Endodermal cell (in vitro differentiated cells): Measurements from ENCODE around the gene INF2. TPM values are rescaled to one million over a fixed set of nuclear protein-coding genes. Genes with fewer than 3 reads are reported as not detected.
A peak's percentile ranks its signal among the peaks of the same experiment; 100 is the strongest.

Experiments
- DNase-seq: peaks from one replicate; pipeline ENCODE4 v3.0.0-alpha.2; 2017
- H3K27ac ChIP-seq: 2 replicates; pipeline ENCODE4 v1.5.1; 2013; ENCODE audit warnings: mild to moderate bottlenecking, low read depth, low read length, moderate library complexity
- H3K27me3 ChIP-seq: 2 replicates; pipeline ENCODE4 v1.6.1; 2013; ENCODE audit warnings: mild to moderate bottlenecking, low read length, moderate library complexity; ENCODE audit not compliant: insufficient read depth, control insufficient read depth, poor library complexity, severe bottlenecking
- H3K36me3 ChIP-seq: 2 replicates; pipeline ENCODE4 v1.7.0; 2013; ENCODE audit warnings: mild to moderate bottlenecking, low read length, moderate library complexity; ENCODE audit not compliant: control insufficient read depth, insufficient read depth
- H3K4me1 ChIP-seq: one replicate; pipeline ENCODE4 v1.7.0; 2013; ENCODE audit warnings: low read length; ENCODE audit not compliant: control insufficient read depth, insufficient read depth
- H3K4me3 ChIP-seq: 2 replicates; pipeline ENCODE4 v1.5.1; 2013; ENCODE audit warnings: mild to moderate bottlenecking, low read length, moderate library complexity
- H3K9ac ChIP-seq: 2 replicates; pipeline ENCODE4 v1.6.1; 2013; ENCODE audit warnings: mild to moderate bottlenecking, low read length, moderate library complexity; ENCODE audit not compliant: poor library complexity, severe bottlenecking; ENCODE audit errors: extremely low read depth
- H3K9me3 ChIP-seq: 2 replicates; pipeline ENCODE4 v1.6.1; 2013; ENCODE audit warnings: mild to moderate bottlenecking, low read length, moderate library complexity; ENCODE audit not compliant: control insufficient read depth
- H3K27ac Mint-ChIP-seq: 2 replicates; pipeline ENCODE4 v1.8.0; 2020; ENCODE audit warnings: mixed read lengths
- H3K27me3 Mint-ChIP-seq: 2 replicates; pipeline ENCODE4 v1.8.0; 2021; ENCODE audit warnings: mild to moderate bottlenecking, mixed read lengths; ENCODE audit not compliant: insufficient read depth
- H3K36me3 Mint-ChIP-seq: 2 replicates; pipeline ENCODE4 v1.8.0; 2020; ENCODE audit warnings: low read depth, mixed read lengths
- H3K4me1 Mint-ChIP-seq: 2 replicates; pipeline ENCODE4 v1.8.0; 2020; ENCODE audit warnings: mixed read lengths
- H3K4me3 Mint-ChIP-seq: 2 replicates; pipeline ENCODE4 v1.8.0; 2020; ENCODE audit warnings: mild to moderate bottlenecking, moderate library complexity, mixed read lengths
- H3K9me3 Mint-ChIP-seq: 2 replicates; pipeline ENCODE4 v1.8.0; 2020; ENCODE audit warnings: mild to moderate bottlenecking, mixed read lengths
- whole genome bisulfite sequencing, 2 experiments: methylation state at CpG; one replicate each; pipeline versions ENCODE4 v1.1.5 to v1.1.7; 2013; ENCODE audit warnings: missing lambda C conversion rate in 2 of 2, mixed read lengths in 1 of 2; ENCODE audit not compliant: insufficient coverage in 1 of 2, insufficient read length in 1 of 2; 5-methylcytosine and 5-hydroxymethylcytosine counted together
- total RNA-seq, 2 donors: library from RNA; stranded (reverse); fragmentation: NEBNext Ultra II Directional in 1 of 2; extraction: Animal tissue kit (Norgen Biotek cat#: 25700) in 1 of 2; gene quantifications; 2 replicates in 1 of 2; 3 replicates in 1 of 2; pipeline ENCODE4 v1.2.1, GENCODE V29; 2021
- TF ChIP-seq, protein P1 (sequence below): fragments of 200-600 bp; sonication (generic); conservative IDR thresholded peaks from 2 replicates; pipeline ENCODE4 v1.5.0; 2021; ENCODE audit warnings: antibody characterized with exemption, mild to moderate bottlenecking

The INF2 gene
- total RNA-seq, 2 donors from 2014 or later, result 99.7 to 114 TPM

DNA sequence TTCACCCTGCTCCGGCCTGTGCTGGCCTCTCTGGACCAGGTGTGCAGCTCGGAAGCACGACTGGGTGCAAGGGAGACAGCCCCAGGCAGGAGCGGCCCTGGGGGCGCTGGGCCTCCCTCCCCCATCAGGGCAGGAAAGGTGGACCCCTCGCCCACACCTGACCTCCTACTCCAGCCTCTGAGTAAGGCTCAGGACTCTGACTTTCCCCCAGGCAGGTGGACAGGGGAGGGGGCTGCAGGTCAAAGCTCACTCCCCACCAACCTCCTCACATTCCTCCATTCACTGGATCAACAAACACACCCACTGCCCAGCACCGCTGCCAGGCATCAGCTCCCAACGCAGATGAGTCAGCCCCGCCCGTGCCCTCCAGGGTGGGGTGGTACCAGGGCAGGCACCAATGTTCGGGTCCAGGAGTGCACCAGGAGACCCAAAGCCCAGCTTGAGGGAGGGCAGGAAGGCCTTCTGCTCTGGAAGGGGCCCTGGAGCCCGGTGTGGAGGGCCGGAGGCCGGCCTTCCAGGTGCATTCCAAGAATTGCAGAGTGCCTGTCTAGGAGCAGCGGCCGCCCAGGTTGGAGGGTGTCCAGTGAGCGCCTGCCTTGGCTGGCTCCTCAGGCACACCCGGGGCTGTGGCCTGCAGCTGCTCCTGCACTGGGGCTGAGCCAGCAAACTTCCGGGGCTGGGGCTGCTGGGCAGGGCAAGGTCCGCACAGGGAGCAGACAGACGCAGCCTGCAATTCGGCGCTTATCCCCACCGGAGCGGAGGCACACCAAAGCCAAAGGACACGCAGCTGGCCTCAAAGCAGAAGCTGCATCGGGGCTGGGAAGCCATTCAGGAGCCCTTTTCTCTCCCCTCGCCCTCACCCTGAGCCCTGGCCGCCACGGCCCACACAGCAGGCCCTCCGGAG is 1.6 kb upstream of the INF2 start:
- peaks cover 21% of the 10 kb centered on the region for H3K4me1 Mint-ChIP-seq
- no peaks in the 10 kb centered on the region for H3K27me3 Mint-ChIP-seq
- Histone ChIP-seq H3K9me3 (no peaks in the 10 kb centered on the region), H3K27ac (no peak overlapping the region), H3K27me3 (no peaks in the 10 kb centered on the region), H3K36me3 (peaks cover 5% of the 10 kb centered on the region), H3K4me3 (no peak overlapping the region), H3K4me1 (peaks cover 20% of the 10 kb centered on the region), H3K9ac (no peak overlapping the region)
- TF ChIP-seq, protein P1, sequence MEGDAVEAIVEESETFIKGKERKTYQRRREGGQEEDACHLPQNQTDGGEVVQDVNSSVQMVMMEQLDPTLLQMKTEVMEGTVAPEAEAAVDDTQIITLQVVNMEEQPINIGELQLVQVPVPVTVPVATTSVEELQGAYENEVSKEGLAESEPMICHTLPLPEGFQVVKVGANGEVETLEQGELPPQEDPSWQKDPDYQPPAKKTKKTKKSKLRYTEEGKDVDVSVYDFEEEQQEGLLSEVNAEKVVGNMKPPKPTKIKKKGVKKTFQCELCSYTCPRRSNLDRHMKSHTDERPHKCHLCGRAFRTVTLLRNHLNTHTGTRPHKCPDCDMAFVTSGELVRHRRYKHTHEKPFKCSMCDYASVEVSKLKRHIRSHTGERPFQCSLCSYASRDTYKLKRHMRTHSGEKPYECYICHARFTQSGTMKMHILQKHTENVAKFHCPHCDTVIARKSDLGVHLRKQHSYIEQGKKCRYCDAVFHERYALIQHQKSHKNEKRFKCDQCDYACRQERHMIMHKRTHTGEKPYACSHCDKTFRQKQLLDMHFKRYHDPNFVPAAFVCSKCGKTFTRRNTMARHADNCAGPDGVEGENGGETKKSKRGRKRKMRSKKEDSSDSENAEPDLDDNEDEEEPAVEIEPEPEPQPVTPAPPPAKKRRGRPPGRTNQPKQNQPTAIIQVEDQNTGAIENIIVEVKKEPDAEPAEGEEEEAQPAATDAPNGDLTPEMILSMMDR, result no peak
- peaks cover 7% of the 10 kb centered on the region for H3K9me3 Mint-ChIP-seq
- peak overlapping the region; percentile 62 for H3K4me3 Mint-ChIP-seq
- WGBS, 2 experiments, result 80 to 85% methylated on average over 18 to 31 of the region's 31 CpGs
- H3K36me3 Mint-ChIP-seq, result no peaks in the 10 kb centered on the region
- H3K27ac Mint-ChIP-seq, result peak overlapping the region; percentile 86
- DNase-seq, result peak; percentile 83

DNA sequence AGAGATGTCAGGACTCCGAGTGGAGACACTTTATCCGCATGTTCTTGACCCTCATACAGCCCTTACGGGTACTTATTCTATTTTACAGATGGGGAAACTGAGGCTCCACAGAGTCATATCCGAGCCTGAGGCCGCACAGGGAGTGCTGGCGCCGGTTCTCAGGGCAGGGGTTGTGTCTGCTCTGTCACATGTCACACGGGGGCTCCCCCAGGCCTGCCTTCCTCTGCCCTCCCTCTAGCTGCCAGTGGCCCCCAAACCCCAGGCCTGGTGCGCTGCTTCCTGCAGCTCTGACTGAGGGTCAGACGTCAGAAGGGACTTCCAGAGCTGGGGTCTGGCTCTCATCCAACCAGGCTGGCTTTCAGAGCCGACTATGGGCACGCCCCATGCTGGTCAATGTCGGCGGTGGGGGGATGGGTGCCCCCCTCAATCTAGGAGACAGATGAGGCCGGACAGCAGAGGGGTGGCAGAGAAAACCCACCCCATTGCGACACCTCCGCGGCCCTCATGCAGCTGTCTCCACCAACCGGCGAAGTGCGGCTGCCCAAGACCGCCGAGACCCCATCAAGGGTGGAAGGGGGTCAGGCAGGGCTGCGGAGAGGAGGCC is 811 bp upstream of the INF2 start:
- Histone ChIP-seq H3K27me3 (no peaks in the 10 kb centered on the region), H3K4me1 (peaks cover 17% of the 10 kb centered on the region), H3K9me3 (no peaks in the 10 kb centered on the region), H3K27ac (no peak overlapping the region), H3K9ac (no peak overlapping the region), H3K4me3 (no peak overlapping the region), H3K36me3 (peaks cover 5% of the 10 kb centered on the region)
- Mint-ChIP-seq H3K4me1 (peaks cover 15% of the 10 kb centered on the region), H3K4me3 (peak overlapping the region; percentile 62), H3K27ac (peak overlapping the region; percentile 86), H3K27me3 (no peaks in the 10 kb centered on the region), H3K36me3 (no peaks in the 10 kb centered on the region), H3K9me3 (peaks cover 7% of the 10 kb centered on the region)
- WGBS, 2 experiments, result 72 to 74% methylated on average over 17 to 24 of the region's 24 CpGs
- DNase-seq, result no peak
- TF ChIP-seq, protein P1, result no peak

DNA sequence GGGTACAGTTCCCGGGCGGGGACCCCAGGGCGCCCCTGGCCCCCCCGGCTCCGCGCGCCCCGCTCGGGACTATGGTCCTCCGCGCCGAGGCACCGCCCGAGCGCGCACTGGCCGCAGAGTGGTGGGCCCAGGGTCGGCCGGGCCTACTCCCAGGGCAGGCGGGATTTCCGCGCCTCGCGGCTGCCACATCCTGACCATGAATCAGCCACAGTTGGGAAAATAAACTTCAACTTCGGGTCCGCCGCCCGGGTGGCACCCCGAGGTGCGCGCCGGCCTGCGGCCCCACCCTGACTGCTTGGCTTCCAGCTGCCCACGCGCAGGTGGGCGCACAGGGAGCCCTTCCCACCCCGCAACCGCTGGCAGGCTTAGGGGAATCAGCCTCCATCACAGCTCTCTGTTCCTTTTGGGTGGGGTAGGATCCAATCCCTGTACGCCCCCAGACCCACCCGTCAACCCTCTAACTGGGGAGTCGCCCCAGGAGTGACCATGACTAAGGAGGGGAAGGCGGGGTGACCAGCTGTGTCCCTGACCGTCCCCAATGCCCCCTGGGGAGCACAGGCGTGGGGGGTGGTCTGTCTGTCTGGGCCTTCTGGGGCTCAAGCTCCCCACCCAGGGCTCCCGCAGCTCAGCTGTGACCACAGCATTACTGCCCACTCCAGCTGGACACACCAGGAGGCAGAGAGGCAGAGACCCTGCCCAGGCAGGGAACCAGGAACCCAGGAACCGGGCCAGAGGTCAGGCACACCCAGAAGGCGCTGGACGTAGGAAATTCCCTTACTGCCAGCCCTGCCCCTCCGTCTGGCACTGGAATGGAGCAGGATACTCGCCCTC is 678 bp downstream of the INF2 start:
- WGBS, 2 experiments, result 12 to 23% methylated on average over 20 to 50 of the region's 50 CpGs
- Mint-ChIP-seq H3K4me1 (peaks cover 18% of the 10 kb centered on the region), H3K27ac (no peak overlapping the region), H3K27me3 (no peaks in the 10 kb centered on the region), H3K9me3 (peaks cover 2% of the 10 kb centered on the region), H3K36me3 (no peaks in the 10 kb centered on the region), H3K4me3 (peak overlapping the region; percentile 62)
- Histone ChIP-seq H3K27ac (no peak overlapping the region), H3K27me3 (no peaks in the 10 kb centered on the region), H3K36me3 (peaks cover 5% of the 10 kb centered on the region), H3K4me1 (peaks cover 23% of the 10 kb centered on the region), H3K4me3 (peak overlapping the region; percentile 90), H3K9ac (peak overlapping the region; percentile 59), H3K9me3 (no peaks in the 10 kb centered on the region)
- no peak for DNase-seq
- TF ChIP-seq, protein P1, result no peak
